Astrocyte of the spinal cord (primary cell): ENCODE results near the gene TUT4.

ENCODE experiments used
- DNase-seq: peaks from one replicate; pipeline ENCODE4 v3.0.0; 2011; ENCODE audit warnings: low read depth, low spot score
- H3K4me3 ChIP-seq: 2 replicates; pipeline ENCODE4 v1.5.1; 2011; ENCODE audit warnings: low read depth, mild to moderate bottlenecking, low read length, moderate library complexity
- CTCF ChIP-seq: IDR thresholded peaks from 2 replicates; pipeline ENCODE4 v1.5.1; 2012; ENCODE audit warnings: low read depth, mild to moderate bottlenecking, low read length, inconsistent platforms
- in situ Hi-C: cut with HindIII; loops from 2 replicates; pipeline ENCODE4 v1.10.0; 2017; ENCODE audit warnings: low sequenced_read_pairs

Gene TUT4

GRCh38 chr1:52482326-52483004 lies 70.4 kb downstream of the TUT4 start:
- DNase-seq, result no peak
- no peak for TF ChIP-seq CTCF
- in situ Hi-C loops, result no loop called here
- no peak overlapping the region for H3K4me3 ChIP-seq

GRCh38 chr1:52479076-52479475 lies 73.8 kb downstream of the TUT4 start:
- H3K4me3 ChIP-seq, result no peak overlapping the region
- DNase-seq, result no peak
- in situ Hi-C loops, result no loop called here
- no peak for TF ChIP-seq CTCF

GRCh38 chr1:52477876-52478275 lies 75.0 kb downstream of the TUT4 start:
- TF ChIP-seq CTCF, result no peak
- no peak overlapping the region for H3K4me3 ChIP-seq
- in situ Hi-C loops, result no loop called here
- DNase-seq, result no peak

- no peak for DNase-seq
- no peak overlapping the region for H3K4me3 ChIP-seq
- no peak for TF ChIP-seq CTCF
- in situ Hi-C loops, result no loop called here
Observed at GRCh38 chr1:52476943-52477342, 75.9 kb downstream of the TUT4 start.

GRCh38 chr1:52474807-52475206 lies 78.1 kb downstream of the TUT4 start:
- H3K4me3 ChIP-seq, result no peak overlapping the region
- TF ChIP-seq CTCF, result no peak
- in situ Hi-C loops, result no loop called here
- no peak for DNase-seq

- no peak overlapping the region for H3K4me3 ChIP-seq
- DNase-seq, result no peak
- in situ Hi-C loops, result no loop called here
- TF ChIP-seq CTCF, result no peak
Observed at GRCh38 chr1:52473039-52473438, 79.9 kb downstream of the TUT4 start.
